Measurements from ENCODE around the gene ARVCF. TPM values are rescaled to one million over a fixed set of nuclear protein-coding genes. Genes with fewer than 3 reads are reported as not detected.

ARVCF gene
- total and polyA plus RNA-seq, 2 experiments from 2014 or later: 15.6 to 122 TPM

GRCh38 chr22:19968450-19968891, 48.2 kb downstream of the ARVCF start (continued):
- no peak for TF ChIP-seq ZNF462 (CRISPR knock-in tag; IDR thresholded peaks at IDR 0.05)
- TF ChIP-seq CTCF (conservative IDR thresholded peaks at IDR 0.05; ENCODE audit: low read depth in 2 of 2): no peak

GRCh38 chr22:19967850-19968449, 48.7 kb downstream of the ARVCF start:
- peaks cover 7% of the 10 kb centered on the region for H3K27me3 Mint-ChIP-seq (ENCODE audit: insufficient read depth, low read depth, poor library complexity)
- H3K4me3 ChIP-seq: no peak overlapping the region
- no peak for TF ChIP-seq ETS1 (IDR thresholded peaks at IDR 0.05)
- H4K20me1 ChIP-seq (replicated peaks; ENCODE audit: insufficient read depth): no peaks in the 10 kb centered on the region; the same call in 1 of the 2 replicates
- peaks cover 17% of the 10 kb centered on the region; the same call in 2 of the 3 replicates for H3K36me3 Mint-ChIP-seq (ENCODE audit: low read depth)
- no peak overlapping the region for H3K27ac Mint-ChIP-seq
- 0 out of 2 replicates have a peak, but pooled peaks cover 4% of the 10 kb centered on the region for H3F3A ChIP-seq (replicated peaks; ENCODE audit: low read depth)
- H3K4me1 Mint-ChIP-seq: peaks cover 14% of the 10 kb centered on the region
- peaks cover 2% of the 10 kb centered on the region; the same call in 1 of the 2 replicates for H3K4me1 ChIP-seq (ENCODE audit: insufficient read depth)
- ATAC-seq (no peak), DNase-seq (ENCODE audit: low spot score) (no peak)
- no peaks in the 10 kb centered on the region for H3K27me3 ChIP-seq (ENCODE audit: insufficient read depth)
- no peaks in the 10 kb centered on the region for H3K9me2 ChIP-seq (ENCODE audit: insufficient read depth)
- H2AFZ ChIP-seq: no peak overlapping the region
- peak overlapping the region; percentile 9; the same call in 1 of the 2 replicates for H3K27ac ChIP-seq (ENCODE audit: low read depth)
- H3K4me2 ChIP-seq: no peak overlapping the region
- H3K9me3 Mint-ChIP-seq: no peaks in the 10 kb centered on the region; the same call in 2 of the 3 replicates
- H3K36me3 ChIP-seq (ENCODE audit: insufficient read depth): no peaks in the 10 kb centered on the region
- H3K79me2 ChIP-seq (replicated peaks; ENCODE audit: insufficient read depth): no peaks in the 10 kb centered on the region
- no peak overlapping the region for H3K4me3 Mint-ChIP-seq
